B cell (primary cell): Measurements from ENCODE around the gene ZNF516.

Experiments used
- CTCF ChIP-seq: fragments of 200-600 bp; IDR thresholded peaks from one replicate; pipeline ENCODE4 v1.8.0; 2022; ENCODE audit warnings: antibody characterized with exemption, mild to moderate bottlenecking
- EZH2 ChIP-seq: IDR thresholded peaks from 2 replicates; pipeline ENCODE4 v1.6.1; 2012; ENCODE audit warnings: borderline replicate concordance, low read depth, mild to moderate bottlenecking, moderate library complexity, low read length; ENCODE audit not compliant: insufficient read depth, poor library complexity, severe bottlenecking

DNA sequence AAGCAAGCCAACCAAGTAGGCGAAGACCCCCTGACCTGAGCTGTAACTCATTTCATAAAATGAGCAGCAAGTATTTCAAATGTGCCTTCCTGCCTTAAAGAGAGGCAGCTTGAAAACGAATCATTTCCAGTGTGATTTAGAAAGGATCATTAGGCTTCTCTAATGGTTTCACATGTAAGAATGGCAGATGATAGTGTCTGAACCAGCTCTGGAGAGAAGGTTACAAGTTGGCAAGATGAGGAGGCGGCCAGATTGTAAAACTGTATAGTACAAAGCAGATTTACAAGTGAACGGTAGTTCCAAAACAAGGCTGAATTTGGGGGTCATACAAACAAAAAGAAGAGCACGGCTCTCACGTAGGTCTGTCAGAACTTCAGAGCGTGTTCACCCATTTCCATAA, 132.4 kb downstream of the ZNF516 start:
- TF ChIP-seq EZH2: no peak
- TF ChIP-seq CTCF: no peak
